22Rv1 (cell line): ENCODE data around the gene USP15.

ENCODE experiments used
- H3K27ac ChIP-seq: fragments of 450-650 bp; 2 replicates; pipeline ENCODE4 v1.5.1; 2017
- ZFX ChIP-seq: fragments of 450-650 bp; IDR thresholded peaks from 2 replicates; pipeline ENCODE4 v1.6.1; 2017; ENCODE audit warnings: antibody characterized with exemption, borderline replicate concordance
- TF ChIP-seq, protein P1 (sequence below): fragments of 450-650 bp; IDR thresholded peaks from 2 replicates; pipeline ENCODE4 v1.5.1; 2017; ENCODE audit warnings: mild to moderate bottlenecking

Gene USP15

DNA sequence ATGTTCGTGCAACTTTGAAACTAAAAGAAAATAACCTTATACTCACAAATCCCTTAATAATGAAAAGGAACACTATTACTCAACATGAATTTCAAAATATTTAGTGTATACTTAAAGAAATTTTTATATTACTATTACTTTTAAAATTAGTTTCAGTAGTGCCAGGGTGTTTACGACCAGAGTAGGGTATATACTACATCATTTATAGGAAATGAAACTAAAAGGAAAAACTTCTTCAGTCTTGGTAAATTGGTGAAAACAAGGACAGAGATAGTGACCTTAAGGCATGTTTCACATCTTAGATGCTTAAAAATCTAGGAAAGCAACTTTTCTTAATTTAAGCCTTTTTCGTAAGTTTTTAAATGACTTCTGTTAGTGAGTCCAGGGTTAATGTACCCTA, 4.5 kb downstream of the USP15 start:
- H3K27ac ChIP-seq, result no peak overlapping the region
- TF ChIP-seq, protein P1, sequence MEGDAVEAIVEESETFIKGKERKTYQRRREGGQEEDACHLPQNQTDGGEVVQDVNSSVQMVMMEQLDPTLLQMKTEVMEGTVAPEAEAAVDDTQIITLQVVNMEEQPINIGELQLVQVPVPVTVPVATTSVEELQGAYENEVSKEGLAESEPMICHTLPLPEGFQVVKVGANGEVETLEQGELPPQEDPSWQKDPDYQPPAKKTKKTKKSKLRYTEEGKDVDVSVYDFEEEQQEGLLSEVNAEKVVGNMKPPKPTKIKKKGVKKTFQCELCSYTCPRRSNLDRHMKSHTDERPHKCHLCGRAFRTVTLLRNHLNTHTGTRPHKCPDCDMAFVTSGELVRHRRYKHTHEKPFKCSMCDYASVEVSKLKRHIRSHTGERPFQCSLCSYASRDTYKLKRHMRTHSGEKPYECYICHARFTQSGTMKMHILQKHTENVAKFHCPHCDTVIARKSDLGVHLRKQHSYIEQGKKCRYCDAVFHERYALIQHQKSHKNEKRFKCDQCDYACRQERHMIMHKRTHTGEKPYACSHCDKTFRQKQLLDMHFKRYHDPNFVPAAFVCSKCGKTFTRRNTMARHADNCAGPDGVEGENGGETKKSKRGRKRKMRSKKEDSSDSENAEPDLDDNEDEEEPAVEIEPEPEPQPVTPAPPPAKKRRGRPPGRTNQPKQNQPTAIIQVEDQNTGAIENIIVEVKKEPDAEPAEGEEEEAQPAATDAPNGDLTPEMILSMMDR, result no peak
- TF ChIP-seq ZFX, result no peak

DNA sequence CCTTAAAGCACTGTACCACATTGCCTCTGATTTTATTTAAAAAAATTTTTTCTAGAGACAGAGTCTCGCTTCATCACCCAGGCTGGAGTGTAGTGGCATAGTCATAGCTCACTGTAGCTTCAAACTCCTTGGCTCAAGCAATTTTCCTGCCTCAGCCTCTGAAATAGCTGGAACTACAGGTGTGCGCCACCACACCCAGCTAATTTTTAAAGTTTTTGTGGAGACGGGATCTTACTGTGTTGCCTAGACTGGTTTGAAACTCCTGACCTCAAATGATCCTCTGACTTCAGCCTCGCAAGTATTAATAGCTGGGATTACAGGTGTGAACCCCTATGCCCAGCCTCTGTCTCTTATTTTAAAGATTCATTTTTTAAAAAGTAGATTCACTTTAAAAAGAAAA, 5.3 kb downstream of the USP15 start:
- H3K27ac ChIP-seq, result no peak overlapping the region
- TF ChIP-seq ZFX, result no peak
- TF ChIP-seq, protein P1, result no peak

DNA sequence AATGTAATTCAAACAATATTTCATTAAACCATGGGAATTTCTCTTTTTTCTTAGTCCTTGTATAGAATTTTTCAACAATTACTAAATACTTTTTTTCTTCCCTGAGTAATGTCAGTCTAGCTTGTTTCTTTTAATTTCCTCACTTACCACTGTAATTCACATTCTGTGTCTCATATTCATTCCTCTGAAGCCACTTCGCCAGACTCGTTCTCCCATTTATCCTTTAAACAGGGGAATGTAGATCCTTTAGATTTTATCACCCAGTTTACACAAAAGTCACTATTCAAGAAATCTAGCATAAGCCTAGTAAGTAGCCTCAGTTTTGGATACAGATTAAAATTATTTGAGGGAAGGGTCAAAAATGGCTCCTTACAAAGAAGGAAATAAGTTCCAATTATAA, 6.8 kb downstream of the USP15 start:
- TF ChIP-seq, protein P1, result no peak
- TF ChIP-seq ZFX, result no peak
- H3K27ac ChIP-seq, result no peak overlapping the region

DNA sequence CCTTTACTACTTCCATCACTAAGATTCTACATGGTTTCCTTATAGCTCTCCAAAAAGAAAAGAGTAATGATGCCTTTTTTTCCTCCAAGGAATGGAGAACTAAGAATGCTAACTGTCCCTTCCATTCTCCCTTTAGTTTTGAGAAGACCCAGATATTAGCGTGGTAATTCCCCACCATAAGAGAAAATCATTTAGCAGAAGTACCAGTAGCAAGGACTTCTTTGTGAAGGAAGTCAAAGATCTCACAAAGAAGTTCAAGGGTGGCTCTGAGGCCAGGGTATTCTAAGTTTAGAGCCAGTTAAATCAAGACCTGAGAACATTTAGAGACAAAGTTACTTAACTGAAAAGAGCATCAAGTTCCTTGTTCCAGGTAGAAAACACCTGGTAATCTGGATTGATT, 7.3 kb downstream of the USP15 start:
- no peak overlapping the region for H3K27ac ChIP-seq
- TF ChIP-seq, protein P1, result no peak
- TF ChIP-seq ZFX, result no peak

DNA sequence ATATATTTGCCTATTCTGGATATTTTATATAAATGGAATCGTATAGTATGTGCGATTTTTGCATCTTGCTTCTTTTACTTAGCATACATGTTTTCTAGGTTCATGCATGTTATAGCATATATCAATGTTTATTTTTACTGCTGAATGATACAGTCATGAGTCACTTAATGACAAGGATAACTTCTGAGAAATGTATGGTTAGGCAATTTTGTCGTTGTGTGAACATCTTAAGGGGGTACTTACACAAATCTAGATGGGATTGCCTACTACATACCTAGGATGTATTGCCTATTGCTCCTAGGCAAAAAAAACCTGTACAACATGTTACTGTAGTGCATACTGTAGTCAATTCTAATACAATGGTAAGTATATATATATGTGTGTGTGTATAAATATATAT, 8.8 kb downstream of the USP15 start:
- TF ChIP-seq, protein P1, result no peak
- no peak for TF ChIP-seq ZFX
- H3K27ac ChIP-seq, result no peak overlapping the region

DNA sequence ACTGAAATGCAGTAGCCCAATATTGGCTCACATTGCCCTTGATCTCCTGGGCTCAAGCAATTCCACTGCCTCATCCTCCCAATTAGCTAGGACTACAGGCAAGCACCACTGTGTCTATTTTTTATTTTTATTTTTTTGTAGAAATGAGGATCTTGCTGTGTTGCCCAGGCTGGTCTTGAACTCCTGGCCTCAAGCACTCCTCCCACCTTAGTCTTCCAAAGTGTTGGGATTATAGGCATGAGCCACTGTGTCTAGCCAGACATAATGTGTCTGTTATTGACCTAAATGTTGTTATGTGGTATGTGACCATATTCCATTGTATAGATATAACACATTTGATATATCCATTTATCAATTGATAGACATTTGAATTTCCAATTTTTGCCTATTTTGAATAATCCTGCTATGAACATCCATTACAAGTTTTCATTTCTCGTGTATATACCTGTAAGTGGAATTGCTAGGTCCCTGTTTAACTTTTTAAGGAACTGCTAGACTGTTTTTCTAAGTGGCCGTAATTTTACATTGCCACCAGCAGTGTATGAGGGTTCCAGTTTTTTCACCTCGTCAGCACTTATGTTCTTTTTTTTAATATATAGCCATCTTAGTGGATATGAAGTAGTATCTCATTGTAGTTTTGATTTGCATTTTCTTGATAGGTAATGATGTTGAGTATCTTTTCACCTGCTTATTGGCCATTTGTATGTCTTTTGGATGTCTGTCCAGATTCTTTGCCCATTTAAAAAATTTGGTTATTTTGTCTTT, 9.4 kb downstream of the USP15 start:
- no peak overlapping the region for H3K27ac ChIP-seq
- TF ChIP-seq, protein P1, result no peak
- no peak for TF ChIP-seq ZFX

DNA sequence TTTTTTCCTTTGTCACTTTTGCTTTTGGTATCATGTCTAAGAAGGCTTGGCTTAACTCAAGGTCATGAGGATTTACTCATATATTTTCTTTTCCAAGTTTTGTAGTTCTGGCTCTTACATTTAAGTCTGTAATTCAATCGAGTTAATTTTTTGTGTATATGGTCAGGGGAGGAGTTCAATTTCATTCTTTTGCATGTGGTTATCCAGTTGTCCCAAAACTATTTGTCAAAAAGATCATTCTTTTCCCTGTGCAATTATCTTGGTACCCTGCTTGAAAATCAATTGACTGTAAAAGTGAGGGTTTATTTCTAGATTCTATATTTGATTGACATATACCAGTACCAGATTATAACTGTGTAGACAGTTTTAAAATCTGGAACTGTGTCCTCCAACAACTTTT, 10.2 kb downstream of the USP15 start:
- H3K27ac ChIP-seq, result no peak overlapping the region
- TF ChIP-seq ZFX, result no peak
- TF ChIP-seq, protein P1, result no peak
